HepG2 (cell line): ENCODE data around the gene HIPK4. TPM values are rescaled to one million over a fixed set of nuclear protein-coding genes. Genes with fewer than 3 reads are reported as not detected.

Experiments used
- BORCS8-MEF2B ChIP-seq: sonication (generic); formaldehyde crosslinking; IDR thresholded peaks from 2 replicates; pipeline ENCODE4 v1.8.0; 2022; ENCODE audit warnings: mild to moderate bottlenecking, missing genetic modification reagents
- CAMTA2 ChIP-seq: sonication (generic); formaldehyde crosslinking; IDR thresholded peaks from 2 replicates; pipeline ENCODE4 v1.4.0; 2020; ENCODE audit warnings: mild to moderate bottlenecking, missing genetic modification reagents, borderline replicate concordance
- CEBPZ ChIP-seq: IDR thresholded peaks from 2 replicates; pipeline ENCODE4 v1.6.1; 2012; ENCODE audit warnings: low read length, improper control_type of control experiment
- HNF4A ChIP-seq: sonication (generic); formaldehyde crosslinking; IDR thresholded peaks from 2 replicates; pipeline ENCODE4 v1.4.0; 2020; ENCODE audit warnings: missing genetic modification reagents
- NFE2L1 ChIP-seq: sonication (generic); formaldehyde crosslinking; IDR thresholded peaks from 2 replicates; pipeline ENCODE4 v1.4.0; 2020; ENCODE audit warnings: missing genetic modification reagents, mild to moderate bottlenecking, borderline replicate concordance
- NFE2L2 ChIP-seq: fragments of 150-350 bp; IDR thresholded peaks from 2 replicates; pipeline ENCODE4 v1.6.1; 2014; ENCODE audit warnings: low read length
- NR2F1 ChIP-seq, 2 experiments: fragments of 450-650 bp in 1 of 2; formaldehyde crosslinking in 1 of 2; IDR thresholded peaks; 2 replicates each; pipeline versions ENCODE4 v1.5.0 to v1.6.1; 2016 to 2020; ENCODE audit warnings: mild to moderate bottlenecking in 1 of 2, missing compliant biosample characterization in 1 of 2, missing genetic modification reagents in 1 of 2, moderate library complexity in 1 of 2
- PCBP2 ChIP-seq: fragments of 200-400 bp; formaldehyde crosslinking; optimal IDR thresholded peaks from 2 replicates; pipeline ENCODE3; 2018; ENCODE audit warnings: low read length, low read depth; ENCODE audit not compliant: poor library complexity, severe bottlenecking
- RARG ChIP-seq: sonication (generic); formaldehyde crosslinking; IDR thresholded peaks from 2 replicates; pipeline ENCODE4 v1.4.0; 2020; ENCODE audit warnings: low read depth, mild to moderate bottlenecking, missing genetic modification reagents
- SIX4 ChIP-seq: sonication (generic); formaldehyde crosslinking; IDR thresholded peaks from 2 replicates; pipeline ENCODE4 v1.4.0; 2020; ENCODE audit warnings: missing genetic modification reagents
- SMC3 ChIP-seq: IDR thresholded peaks from 2 replicates; pipeline ENCODE4 v1.6.1; 2011; ENCODE audit warnings: low read length, improper control_type of control experiment
- TFDP2 ChIP-seq: sonication (generic); formaldehyde crosslinking; IDR thresholded peaks from 2 replicates; pipeline ENCODE4 v1.4.0; 2020; ENCODE audit warnings: missing genetic modification reagents
- ZNF34 ChIP-seq: sonication (generic); formaldehyde crosslinking; IDR thresholded peaks from 2 replicates; pipeline ENCODE4 v1.4.0; 2020; ENCODE audit warnings: mild to moderate bottlenecking, missing genetic modification reagents, borderline replicate concordance
- ZNF556 ChIP-seq: sonication (generic); formaldehyde crosslinking; IDR thresholded peaks from 2 replicates; pipeline ENCODE4 v1.4.0; 2020; ENCODE audit warnings: mild to moderate bottlenecking, missing genetic modification reagents, borderline replicate concordance
- ZNF777 ChIP-seq: sonication (generic); formaldehyde crosslinking; IDR thresholded peaks from 2 replicates; pipeline ENCODE4 v1.4.0; 2020; ENCODE audit warnings: missing genetic modification reagents
- ZNF83 ChIP-seq: sonication (generic); formaldehyde crosslinking; IDR thresholded peaks from 2 replicates; pipeline ENCODE4 v1.4.0; 2020; ENCODE audit warnings: missing genetic modification reagents, mild to moderate bottlenecking, borderline replicate concordance
- polyA plus RNA-seq, 8 experiments: library from polyadenylated mRNA; depleted of rRNA in 3 of 8; stranded (reverse) in 7 of 8; unstranded in 1 of 8; fragments of >200 nt; fragmentation: Illumina TruSeq in 4 of 8; extraction: Trizol in 4 of 8; gene quantifications; 2 replicates each; pipeline versions ENCODE4 v1.2.1 to v1.2.3, GENCODE V29; 2011 to 2016; ENCODE audit warnings: low read depth in 4 of 8, missing spikeins in 1 of 8, mixed read lengths in 1 of 8; ENCODE audit not compliant: insufficient read depth in 1 of 8
- total RNA-seq, 5 experiments: library from RNA; depleted of rRNA; stranded (reverse); fragments of >200 nt; fragmentation: Illumina TruSeq; extraction: Trizol; gene quantifications; 2 replicates each; pipeline ENCODE4 v1.2.3, GENCODE V29; 2016; ENCODE audit warnings: low read depth in 1 of 5
- TF ChIP-seq, protein P1 (sequence below): sonication (generic); formaldehyde crosslinking; IDR thresholded peaks from 2 replicates; pipeline ENCODE4 v1.4.0; 2020; ENCODE audit warnings: mild to moderate bottlenecking, missing genetic modification reagents, borderline replicate concordance
- TF ChIP-seq, protein P2 (sequence below): sonication (generic); formaldehyde crosslinking; IDR thresholded peaks from 2 replicates; pipeline ENCODE4 v1.5.0; 2020; ENCODE audit warnings: missing genetic modification reagents

HIPK4 gene
- total and polyA plus RNA-seq, 2 of the 13 experiments (the other 11 are each of a cell fraction or from before 2014, with no cell fraction given), result 0.03 TPM; not detected in 1

DNA sequence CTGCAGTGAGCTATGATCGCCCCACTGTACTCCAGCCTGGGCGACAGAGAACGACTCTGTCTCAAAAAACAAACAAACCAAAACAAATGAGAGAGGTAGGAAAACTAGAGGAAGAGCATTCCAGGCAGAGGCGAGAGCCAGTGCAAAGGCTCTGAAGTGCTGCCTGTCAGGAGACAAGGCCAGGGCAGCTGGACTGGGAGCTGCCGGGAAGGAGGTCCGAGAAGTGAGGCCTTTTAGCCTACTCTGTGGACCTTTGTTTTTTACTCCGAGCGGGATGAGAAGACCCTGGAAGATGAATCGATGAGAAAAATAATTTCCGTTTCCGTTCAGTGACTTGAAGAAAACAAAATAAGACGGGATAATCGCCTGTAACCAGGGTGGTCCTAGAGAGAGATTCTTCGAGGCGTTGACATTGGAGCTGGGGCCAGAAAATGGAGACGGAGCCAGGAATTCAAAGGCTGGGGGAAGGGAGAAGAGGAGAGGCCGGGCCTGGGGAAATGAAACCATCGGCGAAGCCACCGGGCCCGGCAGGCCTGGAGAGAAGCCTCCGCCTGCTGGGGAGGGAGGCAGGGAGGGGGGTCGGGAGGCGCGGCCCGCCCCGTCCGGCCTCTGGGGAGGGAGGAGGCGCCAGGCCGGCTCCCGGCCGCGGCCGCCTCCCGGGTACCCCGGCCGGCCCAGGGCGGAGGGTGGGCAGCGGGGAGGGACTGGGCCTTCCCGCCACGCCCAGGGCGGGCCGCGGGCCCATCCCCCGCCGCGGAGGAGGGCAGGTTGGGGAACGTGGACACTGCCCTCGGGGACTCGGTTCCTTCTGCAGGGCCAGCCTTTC lies 43.6 kb upstream of the HIPK4 start (continued):
- TF ChIP-seq, protein P1, sequence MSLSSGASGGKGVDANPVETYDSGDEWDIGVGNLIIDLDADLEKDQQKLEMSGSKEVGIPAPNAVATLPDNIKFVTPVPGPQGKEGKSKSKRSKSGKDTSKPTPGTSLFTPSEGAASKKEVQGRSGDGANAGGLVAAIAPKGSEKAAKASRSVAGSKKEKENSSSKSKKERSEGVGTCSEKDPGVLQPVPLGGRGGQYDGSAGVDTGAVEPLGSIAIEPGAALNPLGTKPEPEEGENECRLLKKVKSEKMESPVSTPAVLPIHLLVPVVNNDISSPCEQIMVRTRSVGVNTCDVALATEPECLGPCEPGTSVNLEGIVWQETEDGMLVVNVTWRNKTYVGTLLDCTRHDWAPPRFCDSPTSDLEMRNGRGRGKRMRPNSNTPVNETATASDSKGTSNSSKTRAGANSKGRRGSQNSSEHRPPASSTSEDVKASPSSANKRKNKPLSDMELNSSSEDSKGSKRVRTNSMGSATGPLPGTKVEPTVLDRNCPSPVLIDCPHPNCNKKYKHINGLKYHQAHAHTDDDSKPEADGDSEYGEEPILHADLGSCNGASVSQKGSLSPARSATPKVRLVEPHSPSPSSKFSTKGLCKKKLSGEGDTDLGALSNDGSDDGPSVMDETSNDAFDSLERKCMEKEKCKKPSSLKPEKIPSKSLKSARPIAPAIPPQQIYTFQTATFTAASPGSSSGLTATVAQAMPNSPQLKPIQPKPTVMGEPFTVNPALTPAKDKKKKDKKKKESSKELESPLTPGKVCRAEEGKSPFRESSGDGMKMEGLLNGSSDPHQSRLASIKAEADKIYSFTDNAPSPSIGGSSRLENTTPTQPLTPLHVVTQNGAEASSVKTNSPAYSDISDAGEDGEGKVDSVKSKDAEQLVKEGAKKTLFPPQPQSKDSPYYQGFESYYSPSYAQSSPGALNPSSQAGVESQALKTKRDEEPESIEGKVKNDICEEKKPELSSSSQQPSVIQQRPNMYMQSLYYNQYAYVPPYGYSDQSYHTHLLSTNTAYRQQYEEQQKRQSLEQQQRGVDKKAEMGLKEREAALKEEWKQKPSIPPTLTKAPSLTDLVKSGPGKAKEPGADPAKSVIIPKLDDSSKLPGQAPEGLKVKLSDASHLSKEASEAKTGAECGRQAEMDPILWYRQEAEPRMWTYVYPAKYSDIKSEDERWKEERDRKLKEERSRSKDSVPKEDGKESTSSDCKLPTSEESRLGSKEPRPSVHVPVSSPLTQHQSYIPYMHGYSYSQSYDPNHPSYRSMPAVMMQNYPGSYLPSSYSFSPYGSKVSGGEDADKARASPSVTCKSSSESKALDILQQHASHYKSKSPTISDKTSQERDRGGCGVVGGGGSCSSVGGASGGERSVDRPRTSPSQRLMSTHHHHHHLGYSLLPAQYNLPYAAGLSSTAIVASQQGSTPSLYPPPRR (CRISPR knock-in tag), result no peak
- peak; percentile 32 for TF ChIP-seq BORCS8-MEF2B (CRISPR knock-in tag)
- peak; percentile 62; the same call in 1 of the 2 replicates for TF ChIP-seq TFDP2 (CRISPR knock-in tag)
- TF ChIP-seq, protein P2, sequence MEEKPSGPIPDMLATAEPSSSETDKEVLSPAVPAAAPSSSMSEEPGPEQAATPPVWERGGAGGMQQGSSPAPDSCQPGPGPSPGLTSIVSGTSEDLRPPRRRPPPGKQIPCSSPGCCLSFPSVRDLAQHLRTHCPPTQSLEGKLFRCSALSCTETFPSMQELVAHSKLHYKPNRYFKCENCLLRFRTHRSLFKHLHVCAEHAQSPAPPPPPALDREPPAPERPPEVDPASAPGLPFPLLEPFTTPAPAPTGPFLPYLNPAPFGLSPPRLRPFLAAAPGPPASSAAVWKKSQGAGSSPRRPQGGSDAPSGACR, result no peak
- no peak for TF ChIP-seq NR2F1 (CRISPR knock-in tag; IDR thresholded peaks at IDR 0.05)
- peak; percentile 11; the same call in 1 of the 2 replicates for TF ChIP-seq ZNF556 (CRISPR knock-in tag)
- TF ChIP-seq SIX4 (CRISPR knock-in tag), result no peak
- no peak for TF ChIP-seq CEBPZ
- no peak for TF ChIP-seq SMC3
- 0 out of 2 replicates have a peak, but pooled peaks have one; percentile 1 for TF ChIP-seq HNF4A (CRISPR knock-in tag)
- TF ChIP-seq NFE2L2, result no peak
- peak; percentile 74 for TF ChIP-seq ZNF777 (CRISPR knock-in tag)
- no peak for TF ChIP-seq ZNF34 (CRISPR knock-in tag)
- TF ChIP-seq PCBP2, result no peak
- TF ChIP-seq ZNF83 (CRISPR knock-in tag), result no peak
- TF ChIP-seq RARG (CRISPR knock-in tag), result no peak
- no peak for TF ChIP-seq NFE2L1 (CRISPR knock-in tag)
- TF ChIP-seq CAMTA2 (CRISPR knock-in tag), result no peak
